Esophagus squamous epithelium (tissue), 4 donors: ENCODE measurements around the gene STK25.

Experiments
- CTCF ChIP-seq, 6 experiments: fragments of 450-650 bp in 4 of 6; fragments of 200-600 bp in 2 of 6; sonication (generic) in 2 of 6; IDR thresholded peaks; one replicate each; pipeline ENCODE4 v1.5.1; 2016 to 2019; ENCODE audit warnings: antibody characterized with exemption in 6 of 6, mild to moderate bottlenecking in 4 of 6, moderate library complexity in 4 of 6
- POLR2A ChIP-seq, 4 donors: fragments of 450-650 bp; IDR thresholded peaks; one replicate each; pipeline ENCODE4 v1.6.1; 2017; ENCODE audit warnings: antibody characterized with exemption in 4 of 4, mild to moderate bottlenecking in 4 of 4, moderate library complexity in 3 of 4

- TF ChIP-seq CTCF (IDR thresholded peaks at IDR 0.05) (no peak), POLR2A (IDR thresholded peaks at IDR 0.05) (no peak)
Measured at GRCh38 chr2:241494311-241494908, 14.0 kb downstream of the STK25 start.
